Neural progenitor cell (in vitro differentiated cells): ENCODE results near the gene PITPNM3. TPM values are rescaled to one million over a fixed set of nuclear protein-coding genes. Genes with fewer than 3 reads are reported as not detected.

Experiments
- DNase-seq: peaks from one replicate; pipeline ENCODE4 v3.0.0-alpha.2; 2016; ENCODE audit warnings: low spot score
- H2AFZ ChIP-seq: fragments of 200-600 bp; sonication (generic); replicated peaks from 2 replicates; pipeline ENCODE4 v1.6.1; 2016; ENCODE audit warnings: antibody characterized with exemption
- H3F3A ChIP-seq: fragments of 200-600 bp; sonication (generic); 2 replicates; pipeline ENCODE4 v1.6.1; 2016; ENCODE audit warnings: antibody characterized with exemption, low read depth
- H3K27ac ChIP-seq: fragments of 200-600 bp; sonication (generic); 2 replicates; pipeline ENCODE4 v1.5.1; 2016; ENCODE audit warnings: mild to moderate bottlenecking
- H3K27me3 ChIP-seq: fragments of 200-600 bp; sonication (generic); 2 replicates; pipeline ENCODE4 v1.6.1; 2016; ENCODE audit warnings: mild to moderate bottlenecking, moderate library complexity
- H3K36me3 ChIP-seq: fragments of 200-600 bp; sonication (generic); 2 replicates; pipeline ENCODE4 v1.5.1; 2016
- H3K4me1 ChIP-seq: fragments of 200-600 bp; sonication (generic); 2 replicates; pipeline ENCODE4 v1.6.1; 2016; ENCODE audit warnings: mixed run types
- H3K4me2 ChIP-seq: fragments of 200-600 bp; sonication (generic); 2 replicates; pipeline ENCODE4 v1.6.1; 2016
- H3K4me3 ChIP-seq: fragments of 200-600 bp; sonication (generic); 2 replicates; pipeline ENCODE4 v1.5.1; 2016
- H3K79me2 ChIP-seq: fragments of 200-600 bp; sonication (generic); 2 replicates; pipeline ENCODE4 v1.6.1; 2016; ENCODE audit warnings: low read depth
- H3K9ac ChIP-seq: fragments of 200-600 bp; sonication (generic); 2 replicates; pipeline ENCODE4 v1.6.1; 2016
- H3K9me3 ChIP-seq: fragments of 200-600 bp; sonication (generic); 2 replicates; pipeline ENCODE4 v1.5.1; 2016; ENCODE audit warnings: low read depth
- H4K20me1 ChIP-seq: fragments of 200-600 bp; sonication (generic); 2 replicates; pipeline ENCODE4 v1.6.1; 2016; ENCODE audit warnings: low read depth
- H3K27ac Mint-ChIP-seq: 3 replicates; pipeline ENCODE4 v1.8.0; 2021; ENCODE audit warnings: mixed read lengths
- H3K27me3 Mint-ChIP-seq: 2 replicates; pipeline ENCODE4 v1.8.0; 2022; ENCODE audit warnings: low read depth, mild to moderate bottlenecking, inconsistent platforms, moderate library complexity, mixed read lengths; ENCODE audit not compliant: insufficient read depth
- H3K36me3 Mint-ChIP-seq: 3 replicates; pipeline ENCODE4 v1.8.0; 2021; ENCODE audit warnings: mixed read lengths
- H3K4me1 Mint-ChIP-seq: 3 replicates; pipeline ENCODE4 v1.8.0; 2021; ENCODE audit warnings: mixed read lengths
- H3K4me3 Mint-ChIP-seq: 3 replicates; pipeline ENCODE4 v1.8.0; 2021; ENCODE audit warnings: mild to moderate bottlenecking, moderate library complexity, mixed read lengths
- H3K9me3 Mint-ChIP-seq: 3 replicates; pipeline ENCODE4 v1.8.0; 2020; ENCODE audit warnings: mixed read lengths
- CTCF ChIP-seq: fragments of 200-600 bp; sonication (generic); IDR thresholded peaks from 2 replicates; pipeline ENCODE4 v1.5.1; 2017; ENCODE audit warnings: antibody characterized with exemption, mild to moderate bottlenecking
- EZH2 ChIP-seq: fragments of 200-600 bp; sonication (generic); IDR thresholded peaks from 2 replicates; pipeline ENCODE4 v1.6.1; 2017; ENCODE audit warnings: antibody characterized with exemption, mild to moderate bottlenecking, moderate library complexity
- EZH2phosphoT487 ChIP-seq: fragments of 200-600 bp; sonication (generic); IDR thresholded peaks from 2 replicates; pipeline ENCODE4 v1.6.1; 2017; ENCODE audit warnings: antibody characterized with exemption
- total RNA-seq: library from RNA; depleted of rRNA; stranded (reverse); fragments of >200 nt; gene quantifications from 2 replicates; pipeline ENCODE4 v1.2.3, GENCODE V29; 2015; ENCODE audit warnings: low replicate concordance

Gene PITPNM3
- total RNA-seq, 1 donor from 2014 or later, result 2.8 TPM

DNA sequence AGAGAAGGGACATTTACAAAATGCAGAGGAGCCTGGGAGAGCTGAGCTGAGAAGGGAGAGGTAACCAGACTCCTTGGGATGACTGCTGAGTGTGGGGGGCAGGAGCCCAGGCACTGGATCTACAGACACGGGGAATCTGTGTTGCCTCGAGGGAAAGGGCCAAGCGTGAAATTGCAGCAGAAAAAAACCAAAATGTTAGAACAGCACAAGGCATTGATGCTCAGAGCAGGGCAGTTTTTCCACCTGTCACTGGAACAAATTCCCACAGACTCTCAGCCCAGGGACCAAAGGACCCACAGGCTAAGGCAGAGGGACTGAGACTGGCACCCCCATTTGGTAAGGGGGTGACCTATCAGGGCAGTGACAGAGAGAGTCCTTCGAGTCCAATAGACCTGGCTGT, 2.0 kb downstream of the PITPNM3 start:
- Histone ChIP-seq H3K27me3 (peaks cover 44% of the 10 kb centered on the region), H3K9me3 (no peaks in the 10 kb centered on the region), H3K36me3 (no peaks in the 10 kb centered on the region), H3F3A (peaks cover 16% of the 10 kb centered on the region), H3K4me3 (no peak overlapping the region), H3K4me2 (no peak overlapping the region), H2AFZ (no peak overlapping the region), H3K79me2 (no peaks in the 10 kb centered on the region), H4K20me1 (no peaks in the 10 kb centered on the region), H3K27ac (no peak overlapping the region), H3K4me1 (peaks cover 19% of the 10 kb centered on the region), H3K9ac (no peak overlapping the region)
- Mint-ChIP-seq H3K4me1 (peaks cover 19% of the 10 kb centered on the region), H3K27ac (no peak overlapping the region), H3K4me3 (peak overlapping the region; percentile 83), H3K9me3 (no peaks in the 10 kb centered on the region), H3K36me3 (no peaks in the 10 kb centered on the region), H3K27me3 (peaks cover 38% of the 10 kb centered on the region)
- DNase-seq, result no peak
- TF ChIP-seq EZH2, result no peak

- no peak for DNase-seq
- Histone ChIP-seq H3K4me1 (peaks cover 24% of the 10 kb centered on the region), H3K4me3 (no peak overlapping the region), H2AFZ (no peak overlapping the region), H3K9me3 (no peaks in the 10 kb centered on the region), H3K79me2 (no peaks in the 10 kb centered on the region), H3K36me3 (no peaks in the 10 kb centered on the region), H4K20me1 (no peaks in the 10 kb centered on the region), H3F3A (peaks cover 16% of the 10 kb centered on the region), H3K9ac (no peak overlapping the region), H3K27me3 (peaks cover 31% of the 10 kb centered on the region), H3K27ac (no peak overlapping the region), H3K4me2 (no peak overlapping the region)
- Mint-ChIP-seq H3K36me3 (no peaks in the 10 kb centered on the region), H3K4me1 (peaks cover 23% of the 10 kb centered on the region), H3K4me3 (no peak overlapping the region), H3K9me3 (no peaks in the 10 kb centered on the region), H3K27ac (no peak overlapping the region), H3K27me3 (peaks cover 25% of the 10 kb centered on the region)
- TF ChIP-seq EZH2phosphoT487 (no peak), EZH2 (no peak), CTCF (no peak)
These were observed 4.4 kb downstream of the PITPNM3 start for GRCh38 chr17:6551869-6552531.

GRCh38 chr17:6551356-6551755, 5.0 kb downstream of the PITPNM3 start:
- Histone ChIP-seq H3K27ac (no peak overlapping the region), H2AFZ (no peak overlapping the region), H3K79me2 (no peaks in the 10 kb centered on the region), H3K9me3 (no peaks in the 10 kb centered on the region), H4K20me1 (no peaks in the 10 kb centered on the region), H3K27me3 (peaks cover 26% of the 10 kb centered on the region), H3K4me1 (peaks cover 25% of the 10 kb centered on the region), H3K9ac (no peak overlapping the region), H3F3A (peaks cover 16% of the 10 kb centered on the region), H3K4me2 (no peak overlapping the region), H3K4me3 (no peak overlapping the region), H3K36me3 (no peaks in the 10 kb centered on the region)
- no peak for DNase-seq
- H3K4me3 Mint-ChIP-seq, result no peak overlapping the region
- H3K27ac Mint-ChIP-seq, result no peak overlapping the region
- no peaks in the 10 kb centered on the region for H3K9me3 Mint-ChIP-seq
- H3K36me3 Mint-ChIP-seq, result no peaks in the 10 kb centered on the region
- H3K27me3 Mint-ChIP-seq, result peaks cover 23% of the 10 kb centered on the region
- no peak for TF ChIP-seq EZH2phosphoT487
- no peak for TF ChIP-seq EZH2
- no peak for TF ChIP-seq CTCF
- H3K4me1 Mint-ChIP-seq, result peaks cover 21% of the 10 kb centered on the region

- H3K27ac Mint-ChIP-seq, result no peak overlapping the region
- TF ChIP-seq EZH2 (no peak), CTCF (no peak)
- no peak overlapping the region for H3K27ac ChIP-seq
These were observed 6.8 kb downstream of the PITPNM3 start for GRCh38 chr17:6549384-6550036.

More at GRCh38 chr17:6549384-6550036, 6.8 kb downstream of the PITPNM3 start:
- H3K36me3 ChIP-seq, result no peaks in the 10 kb centered on the region
- peaks cover 9% of the 10 kb centered on the region for H3K27me3 ChIP-seq
- H3K9me3 ChIP-seq, result no peaks in the 10 kb centered on the region
- no peak overlapping the region for H2AFZ ChIP-seq
- no peak overlapping the region for H3K4me3 Mint-ChIP-seq
- H3K4me1 Mint-ChIP-seq, result peaks cover 15% of the 10 kb centered on the region
- H3K27me3 Mint-ChIP-seq, result peaks cover 13% of the 10 kb centered on the region
- H3K9ac ChIP-seq, result no peak overlapping the region
- no peaks in the 10 kb centered on the region for H4K20me1 ChIP-seq
- H3K36me3 Mint-ChIP-seq, result no peaks in the 10 kb centered on the region
- H3K4me1 ChIP-seq, result peaks cover 15% of the 10 kb centered on the region
- DNase-seq, result no peak
- no peaks in the 10 kb centered on the region for H3K9me3 Mint-ChIP-seq
- peaks cover 4% of the 10 kb centered on the region for H3F3A ChIP-seq
- H3K4me2 ChIP-seq, result no peak overlapping the region
- no peaks in the 10 kb centered on the region for H3K79me2 ChIP-seq
- no peak overlapping the region for H3K4me3 ChIP-seq
